ENCODE results near the gene MANEA. TPM values are rescaled to one million over a fixed set of nuclear protein-coding genes. Genes with fewer than 3 reads are reported as not detected.

MANEA gene
- total RNA-seq, 1 experiment from 2014 or later = 20.1 TPM

DNA sequence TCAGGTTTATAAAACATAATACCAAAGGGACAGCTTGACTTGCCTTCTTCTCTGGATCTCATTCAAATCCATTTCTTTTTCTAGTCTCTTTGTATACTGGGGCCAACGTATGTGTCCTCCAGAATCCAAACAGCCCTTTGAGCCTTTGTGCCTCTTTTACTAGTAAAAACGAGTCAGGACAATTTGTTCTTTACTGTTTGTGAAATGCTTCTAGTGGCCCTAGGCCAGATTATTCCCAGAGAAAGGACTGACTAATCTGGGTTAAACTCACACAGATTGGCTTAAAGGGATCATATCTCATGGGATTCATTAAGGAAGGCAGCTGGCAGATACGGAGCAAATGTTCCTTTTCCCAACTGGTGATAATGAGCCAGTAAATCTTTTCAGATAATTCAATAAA lies 32.1 kb upstream of the MANEA start:
- Histone ChIP-seq H3K9me3 (ENCODE audit: control insufficient read depth, insufficient read depth, low read depth, low read length) (no peaks in the 10 kb centered on the region), H3K4me1 (ENCODE audit: control insufficient read depth, insufficient read depth, low read length) (no peaks in the 10 kb centered on the region), H3K27me3 (ENCODE audit: control insufficient read depth, insufficient read depth, low read length) (no peaks in the 10 kb centered on the region), H3K27ac (ENCODE audit: low read length) (no peak overlapping the region), H3K4me3 (ENCODE audit: low read depth in 2 of 2, low read length in 2 of 2) (no peak overlapping the region), H3K36me3 (ENCODE audit: control insufficient read depth, insufficient read depth, low read length) (no peaks in the 10 kb centered on the region)
- in situ Hi-C loops (cut with HindIII; ENCODE audit: low pct_unique_long_range_greater_than_20kb, low sequenced_read_pairs) (no loop called here), intact Hi-C loops (cut with micrococcal nuclease; ENCODE audit: unreplicated experiment) (no loop called here)
- POLR2A ChIA-PET = no interaction called here
- ATAC-seq = no peak
- CTCF ChIA-PET = no interaction called here
- BruUV-seq (replicated peaks) = no TSS peak
- TF ChIP-seq, protein P1, sequence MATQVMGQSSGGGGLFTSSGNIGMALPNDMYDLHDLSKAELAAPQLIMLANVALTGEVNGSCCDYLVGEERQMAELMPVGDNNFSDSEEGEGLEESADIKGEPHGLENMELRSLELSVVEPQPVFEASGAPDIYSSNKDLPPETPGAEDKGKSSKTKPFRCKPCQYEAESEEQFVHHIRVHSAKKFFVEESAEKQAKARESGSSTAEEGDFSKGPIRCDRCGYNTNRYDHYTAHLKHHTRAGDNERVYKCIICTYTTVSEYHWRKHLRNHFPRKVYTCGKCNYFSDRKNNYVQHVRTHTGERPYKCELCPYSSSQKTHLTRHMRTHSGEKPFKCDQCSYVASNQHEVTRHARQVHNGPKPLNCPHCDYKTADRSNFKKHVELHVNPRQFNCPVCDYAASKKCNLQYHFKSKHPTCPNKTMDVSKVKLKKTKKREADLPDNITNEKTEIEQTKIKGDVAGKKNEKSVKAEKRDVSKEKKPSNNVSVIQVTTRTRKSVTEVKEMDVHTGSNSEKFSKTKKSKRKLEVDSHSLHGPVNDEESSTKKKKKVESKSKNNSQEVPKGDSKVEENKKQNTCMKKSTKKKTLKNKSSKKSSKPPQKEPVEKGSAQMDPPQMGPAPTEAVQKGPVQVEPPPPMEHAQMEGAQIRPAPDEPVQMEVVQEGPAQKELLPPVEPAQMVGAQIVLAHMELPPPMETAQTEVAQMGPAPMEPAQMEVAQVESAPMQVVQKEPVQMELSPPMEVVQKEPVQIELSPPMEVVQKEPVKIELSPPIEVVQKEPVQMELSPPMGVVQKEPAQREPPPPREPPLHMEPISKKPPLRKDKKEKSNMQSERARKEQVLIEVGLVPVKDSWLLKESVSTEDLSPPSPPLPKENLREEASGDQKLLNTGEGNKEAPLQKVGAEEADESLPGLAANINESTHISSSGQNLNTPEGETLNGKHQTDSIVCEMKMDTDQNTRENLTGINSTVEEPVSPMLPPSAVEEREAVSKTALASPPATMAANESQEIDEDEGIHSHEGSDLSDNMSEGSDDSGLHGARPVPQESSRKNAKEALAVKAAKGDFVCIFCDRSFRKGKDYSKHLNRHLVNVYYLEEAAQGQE (IDR thresholded peaks at IDR 0.05; ENCODE audit: insufficient read depth in 1 of 2, low read depth in 2 of 2, low read length in 1 of 2) = no peak
- no peak for TF ChIP-seq POLR2AphosphoS5 (IDR thresholded peaks at IDR 0.05; ENCODE audit: low read depth, low read length)
- TF ChIP-seq, protein P2, sequence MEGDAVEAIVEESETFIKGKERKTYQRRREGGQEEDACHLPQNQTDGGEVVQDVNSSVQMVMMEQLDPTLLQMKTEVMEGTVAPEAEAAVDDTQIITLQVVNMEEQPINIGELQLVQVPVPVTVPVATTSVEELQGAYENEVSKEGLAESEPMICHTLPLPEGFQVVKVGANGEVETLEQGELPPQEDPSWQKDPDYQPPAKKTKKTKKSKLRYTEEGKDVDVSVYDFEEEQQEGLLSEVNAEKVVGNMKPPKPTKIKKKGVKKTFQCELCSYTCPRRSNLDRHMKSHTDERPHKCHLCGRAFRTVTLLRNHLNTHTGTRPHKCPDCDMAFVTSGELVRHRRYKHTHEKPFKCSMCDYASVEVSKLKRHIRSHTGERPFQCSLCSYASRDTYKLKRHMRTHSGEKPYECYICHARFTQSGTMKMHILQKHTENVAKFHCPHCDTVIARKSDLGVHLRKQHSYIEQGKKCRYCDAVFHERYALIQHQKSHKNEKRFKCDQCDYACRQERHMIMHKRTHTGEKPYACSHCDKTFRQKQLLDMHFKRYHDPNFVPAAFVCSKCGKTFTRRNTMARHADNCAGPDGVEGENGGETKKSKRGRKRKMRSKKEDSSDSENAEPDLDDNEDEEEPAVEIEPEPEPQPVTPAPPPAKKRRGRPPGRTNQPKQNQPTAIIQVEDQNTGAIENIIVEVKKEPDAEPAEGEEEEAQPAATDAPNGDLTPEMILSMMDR (IDR thresholded peaks at IDR 0.05) = no peak
- TF ChIP-seq TCF7L2 (IDR thresholded peaks at IDR 0.05; ENCODE audit: low read depth, low read length) = no peak
- no peak for TF ChIP-seq SIN3A (IDR thresholded peaks at IDR 0.05; ENCODE audit: borderline replicate concordance, insufficient read depth, low read depth, low read length)
- no peak for DNase-seq (ENCODE audit: low read depth, low spot score)

DNA sequence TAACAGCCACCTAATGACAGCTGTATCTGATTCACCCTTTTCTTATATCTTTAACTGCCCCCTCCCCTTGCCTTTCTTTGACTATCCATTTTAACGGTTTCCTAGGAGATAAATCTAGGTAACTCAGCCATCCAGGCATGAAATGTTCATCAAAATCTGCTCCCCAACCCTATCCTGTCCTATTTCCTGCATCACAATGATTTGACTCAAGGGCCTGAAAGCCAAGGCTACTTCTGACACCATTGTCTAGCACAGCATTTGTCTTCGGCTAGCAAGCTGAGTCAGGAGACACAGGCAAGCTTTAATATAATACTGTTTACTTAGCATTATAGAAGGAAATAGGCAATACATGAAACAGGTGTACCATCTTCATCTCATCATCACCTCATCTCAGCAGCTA lies 31.6 kb upstream of the MANEA start:
- ChIA-PET CTCF (no interaction called here), POLR2A (interaction anchor here (0.6 kb wide), 1 partner anchor 597 kb away, joined by 3 read pairs; no protein-coding TSS in a partner anchor)
- intact Hi-C loops (cut with micrococcal nuclease; ENCODE audit: unreplicated experiment) = no loop called here
- Histone ChIP-seq H3K36me3 (ENCODE audit: control insufficient read depth, insufficient read depth, low read length) (no peaks in the 10 kb centered on the region), H3K27me3 (ENCODE audit: control insufficient read depth, insufficient read depth, low read length) (no peaks in the 10 kb centered on the region), H3K4me1 (ENCODE audit: control insufficient read depth, insufficient read depth, low read length) (no peaks in the 10 kb centered on the region), H3K9me3 (ENCODE audit: control insufficient read depth, insufficient read depth, low read depth, low read length) (no peaks in the 10 kb centered on the region), H3K4me3 (ENCODE audit: low read depth in 2 of 2, low read length in 2 of 2) (no peak overlapping the region), H3K27ac (ENCODE audit: low read length) (no peak overlapping the region)
- BruUV-seq (replicated peaks) = no TSS peak
- in situ Hi-C loops (cut with HindIII; ENCODE audit: low pct_unique_long_range_greater_than_20kb, low sequenced_read_pairs) = no loop called here
- ATAC-seq (no peak), DNase-seq (ENCODE audit: low read depth, low spot score) (no peak)
- TF ChIP-seq, protein P2 (IDR thresholded peaks at IDR 0.05) = no peak
- TF ChIP-seq POLR2AphosphoS5 (IDR thresholded peaks at IDR 0.05; ENCODE audit: low read depth, low read length) = no peak
- TF ChIP-seq TCF7L2 (IDR thresholded peaks at IDR 0.05; ENCODE audit: low read depth, low read length) = no peak
- no peak for TF ChIP-seq SIN3A (IDR thresholded peaks at IDR 0.05; ENCODE audit: borderline replicate concordance, insufficient read depth, low read depth, low read length)
- TF ChIP-seq, protein P1 (IDR thresholded peaks at IDR 0.05; ENCODE audit: insufficient read depth in 1 of 2, low read depth in 2 of 2, low read length in 1 of 2) = no peak

All from Panc1 (cell line).